GM19452 (cell line): ENCODE measurements around the gene ACIN1.
A peak's percentile ranks its signal among the peaks of the same experiment; 100 is the strongest.
"Not testable (repeated sequence)": the region's sequence is repeated elsewhere in the genome, so short reads cannot be mapped to it uniquely, and the experiment has no call there.

Experiments used
- ATAC-seq: cut with Tn5 transposase; IDR thresholded peaks from one replicate; pipeline ENCODE4 v1.9.1; 2021; ENCODE audit not compliant: unreplicated experiment

The ACIN1 gene

DNA sequence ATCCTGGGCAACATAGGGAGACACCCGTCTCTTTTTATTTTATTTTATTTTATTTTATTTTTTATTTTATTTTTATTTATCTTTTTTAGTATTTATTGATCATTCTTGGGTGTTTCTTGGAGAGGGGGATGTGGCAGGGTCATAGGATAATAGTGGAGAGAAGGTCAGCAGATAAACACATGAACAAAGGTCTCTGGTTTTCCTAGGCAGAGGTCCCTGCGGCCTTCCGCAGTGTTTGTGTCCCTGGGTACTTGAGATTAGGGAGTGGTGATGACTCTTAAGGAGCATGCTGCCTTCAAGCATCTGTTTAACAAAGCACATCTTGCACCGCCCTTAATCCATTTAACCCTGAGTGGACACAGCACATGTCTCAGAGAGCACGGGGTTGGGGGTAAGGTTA is 12.7 kb upstream of the ACIN1 start:
- not testable (repeated sequence) for ATAC-seq

DNA sequence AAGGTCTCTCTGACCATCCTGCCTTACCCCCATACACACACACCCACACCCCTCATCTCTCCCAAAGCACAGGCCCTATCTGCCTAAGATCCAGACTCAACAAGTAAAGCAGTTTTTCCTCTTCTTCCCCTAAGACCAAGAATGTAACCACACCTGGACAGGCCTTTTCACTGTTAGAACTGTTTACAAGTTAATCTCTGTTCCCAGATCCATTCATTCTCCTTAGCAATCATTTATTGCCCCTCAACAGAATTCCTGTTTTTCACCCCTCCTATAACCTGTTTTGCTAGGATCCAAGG is 11.8 kb upstream of the ACIN1 start:
- ATAC-seq, result no peak

DNA sequence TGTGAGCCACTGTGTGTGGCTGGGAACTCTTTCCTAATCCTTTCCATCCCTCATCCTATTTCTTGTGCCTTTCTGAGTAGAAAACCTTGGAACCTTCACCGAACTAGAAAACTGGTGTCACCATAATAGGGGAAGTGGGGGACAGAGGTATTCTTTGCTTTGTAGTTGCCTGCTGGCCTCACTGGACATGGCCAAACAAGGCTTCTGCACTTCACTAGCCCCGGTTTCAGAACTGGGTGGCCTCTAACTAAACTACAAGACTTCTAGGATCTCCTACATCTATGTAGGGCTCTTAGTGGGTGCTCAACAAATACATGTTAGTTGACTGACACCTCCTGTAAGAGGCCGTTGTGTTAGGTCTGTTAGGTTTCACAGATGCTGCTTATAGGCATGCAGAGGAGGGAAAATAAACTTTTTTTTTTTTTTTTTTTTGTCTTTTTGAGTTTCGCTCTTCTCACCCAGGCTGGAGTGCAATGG is 10.4 kb upstream of the ACIN1 start:
- ATAC-seq, result no peak

DNA sequence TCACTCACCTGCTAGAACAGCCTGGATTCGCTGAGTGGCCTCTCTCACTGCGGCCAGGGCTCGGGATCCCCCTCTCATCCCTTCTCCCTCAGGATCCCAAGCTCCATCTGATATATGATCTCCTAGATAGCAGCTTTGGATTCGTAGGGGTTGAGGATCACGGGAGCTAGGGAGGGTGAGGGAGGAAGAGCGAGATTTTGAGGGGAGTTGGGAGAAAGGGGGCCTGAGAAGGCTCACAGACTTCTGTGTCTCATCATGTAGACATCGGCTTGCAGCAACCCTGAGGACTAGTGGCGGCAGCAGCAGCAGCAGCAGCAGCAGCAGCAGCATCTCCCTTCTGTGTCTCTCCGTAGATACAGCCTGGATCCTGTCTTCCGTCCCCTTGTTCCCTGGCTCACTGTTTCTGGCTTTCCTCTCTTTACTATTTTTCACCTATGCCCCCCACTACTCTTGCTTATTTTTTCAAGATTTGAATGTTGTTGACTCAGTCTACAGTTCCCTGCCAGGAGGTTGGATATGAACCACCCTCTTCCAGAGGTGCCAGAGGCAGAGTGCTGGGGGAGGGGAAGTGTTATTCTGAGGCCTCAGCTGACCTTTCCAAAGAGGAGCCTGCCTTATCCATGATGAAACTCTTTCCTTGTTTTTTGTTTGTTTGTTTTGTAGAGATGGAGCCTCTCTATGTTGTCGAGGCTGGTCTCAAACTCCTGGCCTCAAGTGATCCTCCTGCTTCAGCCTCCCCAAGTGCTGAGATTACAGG is 9.8 kb upstream of the ACIN1 start, which contains the start of gene CIROP:
Gene CIROP (minus strand): TSS at position 399 of the 757 bp plus-strand sequence. CDS start 69 bp downstream, at position 330.
- ATAC-seq, result no peak

DNA sequence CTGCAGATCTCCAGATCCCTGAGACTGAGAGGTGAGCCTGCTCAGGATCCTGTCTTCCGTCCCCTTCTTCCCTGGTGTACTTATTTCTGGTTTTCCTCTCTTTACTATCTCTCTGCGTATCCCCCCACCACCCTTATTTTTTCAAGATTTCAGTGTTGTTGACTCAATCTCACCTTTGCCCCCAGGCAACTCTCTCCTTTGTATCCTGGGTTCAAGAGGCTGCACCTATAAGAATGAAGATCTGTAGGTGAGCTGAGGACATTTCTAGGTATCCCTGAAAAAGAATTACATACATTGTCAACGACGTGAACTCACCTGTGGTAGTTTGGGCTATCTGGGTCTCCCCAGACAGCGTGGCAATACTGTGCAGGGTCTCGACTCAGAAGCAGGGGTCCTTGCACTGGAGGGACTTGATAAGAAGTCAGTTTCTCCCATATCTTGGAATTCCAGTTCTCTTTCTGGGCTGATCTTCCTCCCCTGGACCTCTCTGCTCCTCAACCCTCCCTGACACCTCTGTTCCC is 9.2 kb upstream of the ACIN1 start:
- ATAC-seq, result no peak

DNA sequence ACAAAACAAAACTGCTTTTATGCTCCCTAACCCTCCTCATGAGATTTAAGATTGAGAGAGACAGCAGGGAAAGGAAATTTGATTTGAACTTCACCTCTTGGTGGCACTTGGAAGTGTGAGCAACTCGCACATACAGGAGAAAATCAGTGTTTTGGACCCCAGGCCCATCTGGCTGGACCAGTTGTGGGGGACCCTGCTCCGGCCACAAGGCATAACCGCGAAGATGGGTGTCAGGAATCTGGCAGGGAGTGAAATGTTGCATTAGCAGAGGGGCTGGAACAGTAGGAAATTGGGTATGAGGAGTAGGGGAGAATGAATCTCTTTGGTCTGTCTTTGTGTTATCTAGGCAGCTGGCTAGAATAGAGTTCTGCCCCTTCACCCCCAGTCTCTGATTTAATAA is 8.6 kb upstream of the ACIN1 start:
- no peak for ATAC-seq

DNA sequence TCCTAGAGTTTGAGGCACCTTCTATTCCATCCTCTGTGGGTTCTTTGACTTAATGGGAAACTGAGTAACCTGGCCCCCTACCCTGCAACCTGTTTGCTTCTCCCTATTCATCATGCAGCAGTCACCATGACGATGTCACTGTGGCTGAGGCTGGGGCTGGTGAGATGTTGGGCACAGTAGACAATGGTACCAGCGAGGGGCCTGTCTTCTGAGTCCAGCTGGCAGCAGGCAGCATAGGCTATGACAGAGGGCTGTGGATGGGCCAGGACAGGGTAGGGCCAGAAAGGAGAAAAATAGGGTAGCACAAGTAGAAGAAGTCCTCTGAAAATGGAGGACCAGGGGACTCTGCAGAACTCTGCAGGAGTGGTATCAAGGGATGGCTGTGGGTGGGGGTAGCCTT is 7.9 kb upstream of the ACIN1 start:
- ATAC-seq, result no peak

DNA sequence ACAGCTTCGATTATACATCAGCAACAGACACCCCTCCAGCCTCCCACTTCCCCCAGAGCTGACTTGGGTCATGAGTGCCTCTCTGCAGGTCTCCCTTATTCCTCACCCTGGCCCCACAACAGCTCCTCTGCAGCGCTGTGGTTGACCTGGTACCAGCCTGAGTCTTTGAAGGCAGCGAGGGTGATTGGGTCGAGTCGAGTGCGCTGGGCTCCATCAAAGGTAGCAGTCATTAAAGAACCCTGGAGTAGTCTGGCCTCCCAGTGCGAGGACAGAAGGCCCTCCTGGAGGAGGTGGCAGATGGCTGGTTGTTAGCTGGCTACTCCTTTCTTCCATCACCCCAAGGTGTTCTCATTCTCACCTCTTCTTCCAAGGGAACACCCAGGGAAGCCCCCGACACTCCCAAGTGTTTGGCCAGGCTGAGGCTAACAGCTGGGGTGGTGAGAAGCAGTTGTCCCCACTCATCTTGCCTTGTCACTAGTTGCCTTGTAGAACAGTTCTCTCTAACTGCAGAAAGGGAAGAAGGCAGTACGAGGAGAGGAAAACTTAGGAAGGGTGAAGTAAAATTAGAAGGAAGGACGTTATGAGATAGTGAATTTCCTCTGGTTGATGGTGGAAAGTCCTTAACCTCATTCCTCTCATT is 7.2 kb upstream of the ACIN1 start:
- ATAC-seq, result no peak

DNA sequence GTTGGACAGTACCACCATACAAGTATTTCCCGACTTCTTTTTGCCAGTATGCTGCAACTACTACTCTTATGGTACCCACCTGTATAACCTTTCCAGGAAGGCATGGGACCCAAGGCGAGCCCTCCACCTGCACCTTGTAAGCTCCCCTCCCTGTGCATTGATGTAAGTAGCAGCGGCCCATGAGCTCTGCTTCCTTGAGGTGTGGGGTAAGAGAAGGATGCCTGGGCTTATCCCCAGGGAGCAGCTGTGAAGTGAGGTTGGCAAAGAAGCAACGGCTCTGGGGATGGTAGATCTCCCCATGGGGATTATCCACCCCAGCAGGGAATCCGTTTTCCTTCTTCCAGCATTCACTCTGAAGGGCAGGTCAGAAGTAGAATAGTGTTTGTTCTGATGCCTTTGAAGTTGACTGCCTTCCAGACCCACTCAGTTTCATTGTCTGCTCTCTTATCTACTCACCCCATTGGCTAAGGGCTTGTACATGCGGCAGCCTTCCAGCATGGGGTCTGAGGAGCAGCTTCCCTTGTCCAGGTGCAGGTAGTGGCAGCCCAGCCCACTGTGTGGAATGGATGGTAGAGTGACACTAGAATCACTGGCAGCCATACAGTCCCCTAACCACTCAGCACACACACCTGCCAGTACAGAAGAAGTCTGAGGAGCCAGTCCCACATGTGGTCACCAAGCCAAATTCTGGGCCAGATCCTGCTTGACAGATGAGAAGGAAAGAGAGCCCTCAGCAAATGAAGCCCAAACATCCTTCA is 6.5 kb upstream of the ACIN1 start:
- no peak for ATAC-seq

DNA sequence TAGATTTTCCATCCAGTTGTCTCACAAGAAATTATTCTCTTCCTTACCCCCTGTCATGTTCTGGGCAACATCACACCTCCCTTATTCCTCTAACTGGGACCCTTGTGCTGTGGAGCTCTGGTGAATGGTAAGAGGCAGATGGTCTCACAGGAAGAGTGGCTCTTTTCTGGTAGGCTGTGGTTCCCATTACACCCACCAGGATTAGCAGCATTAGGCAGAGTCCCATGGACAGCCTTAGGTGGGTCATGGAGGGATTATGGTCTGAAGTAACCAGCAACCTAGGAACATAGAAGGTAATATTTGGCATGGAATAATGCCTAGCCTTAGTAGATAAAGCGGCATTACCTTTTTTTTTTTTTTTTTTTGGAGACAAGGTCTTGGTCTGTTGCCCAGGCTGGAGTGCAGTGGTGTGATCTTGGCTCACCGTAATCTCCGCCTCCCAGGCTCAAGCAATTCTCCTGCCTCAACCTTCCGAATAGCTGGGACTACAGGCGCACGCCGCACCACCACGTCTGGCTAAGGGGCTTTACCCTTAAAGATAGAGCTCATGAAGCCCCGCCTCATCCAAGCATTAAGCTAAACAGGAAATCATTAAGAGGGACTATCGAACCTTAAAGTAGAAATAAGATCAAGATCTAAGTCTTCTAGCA is 4.4 kb upstream of the ACIN1 start:
- no peak for ATAC-seq

DNA sequence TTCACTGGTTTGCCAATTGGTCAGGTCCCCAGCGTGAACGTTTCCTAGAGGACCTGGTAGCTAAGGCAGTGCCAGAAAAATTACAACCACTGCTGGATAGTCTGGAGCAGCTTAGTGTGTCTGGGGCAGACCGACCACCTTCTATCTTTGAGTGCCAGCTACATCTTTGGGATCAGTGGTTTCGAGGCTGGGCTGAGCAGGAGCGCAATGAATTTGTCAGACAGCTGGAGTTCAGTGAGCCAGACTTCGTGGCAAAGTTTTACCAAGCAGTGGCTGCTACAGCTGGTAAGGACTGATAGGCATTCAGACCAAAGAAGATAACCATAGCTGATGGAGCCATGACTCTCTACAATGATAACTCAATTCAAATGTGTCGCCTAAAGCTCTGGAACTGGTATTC is 2.9 kb upstream of the ACIN1 start:
- no peak for ATAC-seq

DNA sequence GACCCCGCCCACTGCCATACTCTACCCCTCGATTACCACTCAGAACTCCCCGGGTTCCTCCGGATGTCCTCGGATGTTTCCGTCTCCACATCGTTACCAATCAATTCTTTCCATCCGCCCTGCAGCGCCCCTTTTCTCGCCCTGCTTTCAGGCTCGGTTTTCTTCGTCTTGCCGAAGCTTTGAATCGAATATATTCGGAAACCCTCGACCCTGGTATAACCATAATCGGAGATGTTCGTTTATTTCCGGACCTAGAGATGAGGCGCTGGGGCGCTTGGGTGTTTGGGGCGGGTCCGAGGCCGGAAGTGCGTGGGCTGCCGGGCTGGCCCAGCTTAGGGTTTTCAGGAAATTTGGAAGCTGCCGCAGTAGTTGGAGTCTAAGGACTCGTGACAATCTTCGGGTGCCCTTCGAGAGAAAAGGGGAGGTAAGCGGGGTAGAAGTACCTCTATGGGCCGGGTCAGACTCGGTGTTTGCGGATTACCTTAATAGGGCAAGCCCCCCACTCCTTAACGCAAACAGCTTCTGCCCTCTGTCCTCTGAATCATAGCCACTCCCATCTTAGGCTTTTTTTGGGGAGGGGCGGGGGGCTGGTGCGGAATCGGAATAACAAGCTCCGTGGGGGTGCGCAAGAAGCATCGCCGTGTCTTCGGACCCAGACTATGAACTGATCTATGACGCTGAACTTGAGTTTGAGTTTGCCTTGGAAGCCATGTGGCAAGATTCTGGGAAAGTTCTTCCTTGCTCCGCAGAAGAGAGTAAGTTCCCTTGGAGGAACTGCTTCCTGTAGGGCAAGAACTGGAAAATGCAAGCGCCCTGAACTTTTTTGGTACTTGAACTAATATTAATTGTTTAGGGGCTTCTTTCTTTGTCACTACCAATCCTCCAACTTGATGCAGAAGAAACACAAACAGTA is 516 bp upstream of the ACIN1 start, which contains the start of gene C14orf119:
Gene C14orf119 (plus strand): TSS at position 310 of the 913 bp plus-strand sequence. CDS start 2,154 bp downstream, outside the sequence.
- peak; percentile 89 for ATAC-seq

DNA sequence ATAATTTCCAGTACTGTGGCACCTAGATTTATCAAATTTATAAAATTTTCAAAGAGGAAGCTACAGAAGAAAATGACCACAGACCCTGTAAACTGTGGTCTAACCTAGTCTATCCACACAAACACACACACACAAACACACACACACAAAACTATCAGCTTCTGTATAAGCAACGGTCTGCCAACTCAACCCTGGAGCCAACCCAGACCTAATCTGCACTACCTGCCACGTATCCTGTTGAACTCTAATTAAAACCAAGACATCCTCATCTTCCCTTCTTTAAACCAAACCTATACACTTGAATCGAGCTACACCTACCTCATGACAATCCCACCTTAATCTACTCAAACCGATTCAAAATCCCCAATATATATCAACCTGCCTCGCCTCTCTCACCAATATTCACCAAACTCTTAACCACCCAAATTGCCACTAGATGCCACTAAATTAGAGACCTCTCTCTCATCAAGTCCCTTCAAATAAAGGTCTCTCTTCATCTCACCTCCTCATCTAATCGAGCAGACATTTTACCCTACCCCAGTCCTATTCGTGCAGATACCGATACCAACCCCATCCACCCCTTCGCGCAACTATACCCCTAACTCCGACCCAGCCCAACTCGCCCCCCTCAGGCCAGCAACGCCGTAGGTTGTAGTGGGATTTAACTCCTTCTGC is 808 bp downstream of the ACIN1 start:
- peak; percentile 26 for ATAC-seq

DNA sequence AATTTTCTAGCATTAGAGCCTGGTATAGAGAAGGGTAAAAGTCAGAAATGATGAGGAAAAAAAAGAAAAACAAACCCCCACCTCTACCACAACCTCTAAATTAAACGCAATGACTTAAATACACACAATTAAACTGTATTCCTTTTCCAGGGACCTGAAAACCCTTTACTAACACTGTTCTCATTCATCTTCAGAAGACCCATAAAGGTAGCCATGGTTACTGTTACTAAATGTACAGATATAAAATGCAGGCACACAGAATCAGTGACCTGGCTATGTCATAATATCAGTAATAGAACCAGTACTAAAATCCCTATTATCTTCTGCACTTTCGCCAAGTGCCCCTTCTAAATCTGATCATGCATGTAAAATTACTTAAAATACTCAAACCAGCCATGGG is 1.4 kb downstream of the ACIN1 start:
- ATAC-seq, result no peak

DNA sequence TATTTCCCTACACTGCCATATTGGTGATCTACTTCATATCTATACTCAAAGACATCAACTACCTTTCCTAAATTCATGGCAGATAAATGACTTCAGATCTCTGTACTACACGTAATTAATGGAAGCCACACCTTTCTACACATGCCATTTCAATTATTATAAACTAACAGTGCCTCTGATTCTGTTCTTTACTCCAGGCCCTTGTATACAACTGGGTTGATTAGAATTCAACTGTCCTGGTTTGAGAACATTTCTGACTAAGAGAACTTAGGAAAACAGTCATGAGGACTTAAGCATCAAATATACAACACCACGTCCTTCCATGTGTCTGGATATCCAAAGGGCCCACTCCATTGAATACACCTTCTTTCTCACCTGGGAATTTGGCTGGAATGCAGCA is 1.8 kb downstream of the ACIN1 start:
- ATAC-seq, result no peak

DNA sequence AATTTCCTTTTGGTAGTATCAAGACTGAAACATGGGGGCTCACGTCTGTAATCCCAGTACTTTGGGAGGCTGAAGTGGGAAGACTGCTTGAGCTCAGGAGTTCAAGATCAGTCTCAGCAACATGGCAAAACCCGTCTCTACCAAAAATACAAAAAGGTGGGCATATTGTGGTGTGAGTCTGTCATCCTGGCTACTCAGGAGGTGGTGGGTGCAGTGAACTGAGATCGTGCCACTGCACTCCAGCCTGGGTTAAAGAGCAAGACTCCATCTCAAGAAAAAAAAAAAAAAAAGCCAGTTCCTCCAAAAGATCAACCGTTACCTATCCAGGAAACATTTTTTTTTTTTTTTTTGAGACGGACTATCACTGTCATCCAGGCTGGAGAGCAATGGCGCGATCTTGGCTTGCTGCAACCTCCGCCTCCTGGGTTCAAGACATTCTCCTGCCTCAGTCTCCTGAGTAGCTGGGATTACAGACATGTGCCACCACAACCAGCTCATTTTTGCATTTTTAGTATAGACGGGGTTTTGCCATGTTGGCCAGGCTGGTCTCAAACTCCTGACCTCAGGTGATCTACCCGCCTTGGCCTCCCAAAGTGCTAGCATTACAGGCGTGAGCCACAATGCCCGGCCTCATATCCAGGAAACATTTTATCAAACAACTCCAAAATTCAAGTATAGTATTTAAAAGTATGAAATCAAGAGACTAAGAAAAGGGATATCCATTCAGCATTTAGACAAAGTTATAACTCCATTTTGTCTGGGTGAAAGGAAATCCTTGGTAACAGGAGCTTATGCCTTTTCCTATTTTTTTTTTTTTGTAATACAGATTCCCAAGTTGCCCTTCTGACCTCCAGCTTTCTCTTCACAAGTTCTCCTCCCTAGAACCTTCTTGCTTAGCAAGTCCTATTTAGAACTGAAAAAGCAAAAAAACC is 3.4 kb downstream of the ACIN1 start:
- ATAC-seq, result no peak

DNA sequence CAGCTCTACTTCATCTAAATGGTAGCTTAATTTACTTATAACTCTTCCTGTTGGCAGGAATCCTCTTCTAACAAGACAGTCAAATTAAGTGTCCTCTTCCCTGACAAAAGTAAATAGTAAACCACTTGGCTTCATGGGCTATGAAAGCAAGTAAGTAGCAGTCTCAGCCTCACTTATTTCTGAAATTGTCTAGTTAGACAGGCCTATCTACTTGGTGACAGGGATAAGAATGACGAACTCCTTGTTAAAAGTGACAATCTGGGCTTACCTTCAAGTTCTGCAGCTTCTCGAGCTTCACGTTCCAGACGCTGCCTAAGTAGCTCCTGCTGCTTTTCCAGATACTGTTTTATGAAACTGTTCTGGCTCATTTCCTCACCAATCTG is 4.7 kb downstream of the ACIN1 start:
- ATAC-seq, result no peak

DNA sequence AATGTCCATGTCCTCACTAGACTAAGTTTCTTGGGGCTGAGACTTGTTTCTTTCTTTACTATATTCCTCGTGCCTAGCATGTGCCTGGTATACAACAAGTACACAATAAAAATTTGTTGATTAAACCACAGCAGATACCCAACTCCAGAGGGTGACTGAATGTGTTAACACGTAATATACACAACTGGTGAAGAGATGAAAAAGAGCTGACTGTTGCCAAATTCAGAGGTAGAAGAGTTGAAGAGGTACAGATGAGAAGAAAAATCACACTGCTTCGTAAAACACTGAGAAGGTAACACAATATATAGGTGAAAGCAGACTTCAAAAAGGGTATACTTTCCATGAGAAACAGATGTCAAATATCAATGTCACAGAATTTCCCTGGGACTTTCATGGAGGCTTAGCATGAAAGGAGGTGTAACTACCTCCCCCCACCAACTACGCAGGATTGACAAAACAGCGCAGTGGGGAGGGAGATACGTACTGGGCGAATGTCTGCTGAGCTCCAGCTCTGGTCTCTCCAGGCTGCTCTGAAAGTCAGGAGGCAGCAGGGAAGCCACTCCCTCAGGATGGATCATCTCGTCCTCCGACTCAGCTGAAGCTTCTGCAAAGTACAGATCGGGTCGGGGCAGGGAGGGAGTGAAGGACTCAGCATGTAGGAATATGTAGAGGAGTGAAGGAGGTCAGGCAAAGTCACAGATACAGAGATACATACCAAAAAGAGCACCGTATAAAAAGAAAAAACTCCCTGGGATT is 5.3 kb downstream of the ACIN1 start:
- no peak for ATAC-seq
